IPS-18c (cell line): ENCODE results near the gene UAP1.

Experiments
- H3K4me3 ChIP-seq: 2 replicates; pipeline ENCODE4 v1.7.0; 2013; ENCODE audit warnings: low read depth, mild to moderate bottlenecking, low read length, moderate library complexity; ENCODE audit not compliant: insufficient read depth
- H3K9me3 ChIP-seq: one replicate; pipeline ENCODE4 v1.6.1; 2013; ENCODE audit warnings: mild to moderate bottlenecking, low read length, moderate library complexity; ENCODE audit not compliant: control insufficient read depth, insufficient read depth

The UAP1 gene

GRCh38 chr1:162561616-162562469 lies at the start of gene UAP1:
TSS of gene UAP1 (plus strand) at chr1:162561722. CDS start at chr1:162566069, 4,347 bp downstream.
- H3K4me3 ChIP-seq: peak within 1 kb of the TSS; percentile 82
- peaks cover 3% of the 10 kb centered on the region for H3K9me3 ChIP-seq

GRCh38 chr1:162527314-162527713 lies 34.2 kb upstream of the UAP1 start:
- Histone ChIP-seq H3K4me3 (no peak overlapping the region), H3K9me3 (no peaks in the 10 kb centered on the region)

GRCh38 chr1:162530307-162530987 lies 31.1 kb upstream of the UAP1 start:
- no peaks in the 10 kb centered on the region for H3K9me3 ChIP-seq
- no peak overlapping the region for H3K4me3 ChIP-seq

GRCh38 chr1:162530988-162531319 lies 30.6 kb upstream of the UAP1 start:
- no peaks in the 10 kb centered on the region for H3K9me3 ChIP-seq
- no peak overlapping the region for H3K4me3 ChIP-seq

- H3K9me3 ChIP-seq: no peaks in the 10 kb centered on the region
- no peak overlapping the region for H3K4me3 ChIP-seq
Measured at GRCh38 chr1:162535501-162535900, 26.0 kb upstream of the UAP1 start.

- Histone ChIP-seq H3K4me3 (no peak overlapping the region), H3K9me3 (no peaks in the 10 kb centered on the region)
Measured at GRCh38 chr1:162536511-162536910, 25.0 kb upstream of the UAP1 start.

GRCh38 chr1:162537216-162537615 lies 24.3 kb upstream of the UAP1 start:
- Histone ChIP-seq H3K4me3 (no peak overlapping the region), H3K9me3 (no peaks in the 10 kb centered on the region)

- H3K4me3 ChIP-seq: no peak overlapping the region
- H3K9me3 ChIP-seq: no peaks in the 10 kb centered on the region
Measured at GRCh38 chr1:162538815-162539431, 22.6 kb upstream of the UAP1 start.

- Histone ChIP-seq H3K9me3 (peaks cover 2% of the 10 kb centered on the region), H3K4me3 (no peak overlapping the region)
Measured at GRCh38 chr1:162541619-162542141, 19.8 kb upstream of the UAP1 start.

GRCh38 chr1:162543228-162543627 lies 18.3 kb upstream of the UAP1 start:
- H3K9me3 ChIP-seq: peaks cover 2% of the 10 kb centered on the region
- H3K4me3 ChIP-seq: no peak overlapping the region

- Histone ChIP-seq H3K9me3 (peaks cover 2% of the 10 kb centered on the region), H3K4me3 (no peak overlapping the region)
Measured at GRCh38 chr1:162548170-162548569, 13.4 kb upstream of the UAP1 start.

GRCh38 chr1:162549001-162549400 lies 12.5 kb upstream of the UAP1 start:
- no peak overlapping the region for H3K4me3 ChIP-seq
- peaks cover 2% of the 10 kb centered on the region for H3K9me3 ChIP-seq

GRCh38 chr1:162550925-162551324 lies 10.6 kb upstream of the UAP1 start:
- H3K4me3 ChIP-seq: no peak overlapping the region
- H3K9me3 ChIP-seq: no peaks in the 10 kb centered on the region

- Histone ChIP-seq H3K4me3 (no peak overlapping the region), H3K9me3 (peaks cover 2% of the 10 kb centered on the region)
Measured at GRCh38 chr1:162551969-162552683, 9.4 kb upstream of the UAP1 start.

GRCh38 chr1:162552684-162553252 lies 8.8 kb upstream of the UAP1 start:
- Histone ChIP-seq H3K4me3 (no peak overlapping the region), H3K9me3 (peaks cover 2% of the 10 kb centered on the region)

GRCh38 chr1:162554258-162554657 lies 7.3 kb upstream of the UAP1 start:
- Histone ChIP-seq H3K9me3 (peaks cover 2% of the 10 kb centered on the region), H3K4me3 (no peak overlapping the region)

GRCh38 chr1:162557536-162557935 lies 4.0 kb upstream of the UAP1 start:
- no peak overlapping the region for H3K4me3 ChIP-seq
- peaks cover 5% of the 10 kb centered on the region for H3K9me3 ChIP-seq
